K562 (cell line): ENCODE data around the gene CTNNA3. TPM values are rescaled to one million over a fixed set of nuclear protein-coding genes. Genes with fewer than 3 reads are reported as not detected.

Source experiments
- ATAC-seq: fragments of 200-7000 bp; cut with Tn5 transposase; 3 replicates; pipeline ENCODE4 v1.9.1; 2020; ENCODE audit warnings: moderate library complexity
- BruUV-seq: library from RNA; stranded (reverse); fragments of 400-500 nt; replicated peaks from 2 replicates; lab custom pipeline; 2021; lab: Mats Ljungman, UMichigan
- CTCF ChIA-PET: fragments of 300-600 bp; formaldehyde crosslinking; extraction: SDS; loops from one replicate; lab custom pipeline; 2021; ENCODE audit warnings: low intra/inter-chr PET ratio; lab: Yijun Ruan, JAX
- POLR2A ChIA-PET: fragments of 300-600, 350-650 bp; sonication (Branson Sonifier 250); formaldehyde crosslinking; extraction: SDS; loops from one replicate; lab custom pipeline; 2021; ENCODE audit warnings: antibody characterized with exemption, inconsistent platforms; lab: Yijun Ruan, JAX
- DNase-seq, 4 experiments: peaks; one replicate each; pipeline versions ENCODE4 v3.0.0 to v3.0.0-alpha.2; 2011 to 2018; ENCODE audit warnings: low spot score in 3 of 4, mixed read lengths in 3 of 4; ENCODE audit errors: extremely low read depth in 1 of 4
- FAIRE-seq: peaks from 2 replicates; lab custom pipeline; 2011; peaks lifted over from hg19 to GRCh38; lab: Jason Lieb, UNC
- H2AFZ ChIP-seq: 2 replicates; pipeline ENCODE4 v1.6.0; 2011; ENCODE audit warnings: low read depth, low read length, control low read depth, inconsistent platforms
- H3K27ac ChIP-seq: fragments of 200-600 bp; 3 replicates; pipeline ENCODE4 v1.8.0; 2011; ENCODE audit warnings: low read depth, mild to moderate bottlenecking, control low read depth, inconsistent platforms, low read length, moderate library complexity, mixed read lengths; ENCODE audit errors: extremely low read depth
- H3K27me3 ChIP-seq, 2 experiments: fragments of 300-600 bp in 1 of 2; 2 replicates in 1 of 2; 3 replicates in 1 of 2; pipeline versions ENCODE4 v1.6.0 to v1.8.0; 2011; ENCODE audit warnings: inconsistent platforms in 2 of 2, low read length in 2 of 2, mild to moderate bottlenecking in 1 of 2, mixed read lengths in 1 of 2, moderate library complexity in 1 of 2; ENCODE audit not compliant: control insufficient read depth in 2 of 2, insufficient read depth in 2 of 2
- H3K36me3 ChIP-seq: fragments of 300-600 bp; 3 replicates; pipeline ENCODE4 v1.8.0; 2011; ENCODE audit warnings: mild to moderate bottlenecking, low read length, inconsistent platforms; ENCODE audit not compliant: control insufficient read depth, insufficient read depth
- H3K4me1 ChIP-seq, 2 experiments: fragments of 200-600 bp in 1 of 2; replicated peaks in 1 of 2; 2 replicates in 1 of 2; 3 replicates in 1 of 2; pipeline versions ENCODE4 v1.5.1 to v1.8.0; 2011; ENCODE audit warnings: inconsistent platforms in 2 of 2, low read length in 2 of 2, mild to moderate bottlenecking in 1 of 2, mixed read lengths in 1 of 2, moderate library complexity in 1 of 2; ENCODE audit not compliant: control insufficient read depth in 2 of 2, insufficient read depth in 2 of 2
- H3K4me2 ChIP-seq: 2 replicates; pipeline ENCODE4 v1.6.1; 2011; ENCODE audit warnings: low read length, control low read depth, inconsistent platforms, mixed read lengths; ENCODE audit not compliant: insufficient read depth
- H3K4me3 ChIP-seq: fragments of 200-600 bp; sonication (generic), shearing (Covaris generic); 2 replicates; pipeline ENCODE4 v1.5.1; 2016; ENCODE audit warnings: control low read depth, inconsistent platforms
- H3K79me2 ChIP-seq: fragments of 200-600 bp; 3 replicates; pipeline ENCODE4 v1.8.0; 2011; ENCODE audit warnings: low read length, inconsistent platforms; ENCODE audit not compliant: control insufficient read depth, insufficient read depth
- H3K9ac ChIP-seq, 2 experiments: 2 replicates each; pipeline versions ENCODE4 v1.6.0 to v1.6.1; 2011; ENCODE audit warnings: low read depth in 2 of 2, low read length in 2 of 2, control low read depth in 1 of 2, inconsistent platforms in 1 of 2, mild to moderate bottlenecking in 1 of 2, mixed read lengths in 1 of 2; ENCODE audit not compliant: insufficient read depth in 1 of 2
- H3K9me1 ChIP-seq: one replicate; pipeline ENCODE4 v1.6.0; 2011; ENCODE audit warnings: inconsistent platforms, mild to moderate bottlenecking, low read length, moderate library complexity; ENCODE audit not compliant: control insufficient read depth, insufficient read depth
- H3K9me3 ChIP-seq: replicated peaks from 2 replicates; pipeline ENCODE4 v1.5.1; 2011; ENCODE audit warnings: low read depth, low read length, inconsistent platforms; ENCODE audit not compliant: control insufficient read depth, insufficient read depth
- H4K20me1 ChIP-seq: replicated peaks from 2 replicates; pipeline ENCODE4 v1.6.1; 2011; ENCODE audit warnings: low read length, inconsistent platforms, mixed read lengths; ENCODE audit not compliant: control insufficient read depth, insufficient read depth
- ARID2 ChIP-seq: fragments of 450-650 bp; IDR thresholded peaks from 2 replicates; pipeline ENCODE4 v1.6.1; 2017; ENCODE audit warnings: antibody characterized with exemption, mild to moderate bottlenecking
- BRD9 ChIP-seq: fragments of 450-650 bp; IDR thresholded peaks from 2 replicates; pipeline ENCODE4 v1.6.1; 2018; ENCODE audit warnings: low read depth; ENCODE audit not compliant: partially characterized antibody
- CC2D1A ChIP-seq: fragments of 450-650 bp; IDR thresholded peaks from 2 replicates; pipeline ENCODE4 v1.6.1; 2017; ENCODE audit warnings: mild to moderate bottlenecking
- CHCHD3 ChIP-seq: fragments of 250-450 bp; sonication (Bioruptor Pico); IDR thresholded peaks from 2 replicates; pipeline ENCODE4 v2.1.2; 2022; ENCODE audit warnings: mild to moderate bottlenecking
- FIP1L1 ChIP-seq: fragments of 200-400 bp; formaldehyde crosslinking; IDR thresholded peaks from 2 replicates; pipeline ENCODE4 v1.6.1; 2018; ENCODE audit warnings: mild to moderate bottlenecking, low read depth, low read length; ENCODE audit not compliant: poor library complexity, severe bottlenecking
- HSF4 ChIP-seq: fragments of 250-450 bp; sonication (Bioruptor Pico); IDR thresholded peaks from 2 replicates; pipeline ENCODE4 v2.1.2; 2022; ENCODE audit warnings: mild to moderate bottlenecking, moderate library complexity, borderline replicate concordance
- KDM4B ChIP-seq, 2 experiments: fragments of 450-650 bp in 1 of 2; sonication (generic) in 1 of 2; IDR thresholded peaks; 2 replicates each; pipeline ENCODE4 v1.6.1; 2016 to 2017; ENCODE audit warnings: borderline replicate concordance in 2 of 2, antibody characterized with exemption in 1 of 2, low read depth in 1 of 2, mild to moderate bottlenecking in 1 of 2
- MCM2 ChIP-seq: fragments of 450-650 bp; IDR thresholded peaks from 2 replicates; pipeline ENCODE4 v1.6.1; 2017; ENCODE audit warnings: low read depth, mild to moderate bottlenecking
- MTA1 ChIP-seq: fragments of 450-650 bp; IDR thresholded peaks from 2 replicates; pipeline ENCODE4 v1.6.1; 2017; ENCODE audit warnings: borderline replicate concordance
- POLR2AphosphoS2 ChIP-seq: IDR thresholded peaks from 2 replicates; pipeline ENCODE4 v1.6.1; 2012; ENCODE audit warnings: low read length, improper control_type of control experiment
- TAF9B ChIP-seq: fragments of 450-650 bp; IDR thresholded peaks from 2 replicates; pipeline ENCODE4 v1.6.1; 2018; ENCODE audit warnings: mild to moderate bottlenecking; ENCODE audit not compliant: partially characterized antibody
- U2AF2 ChIP-seq: fragments of 200-400 bp; formaldehyde crosslinking; optimal IDR thresholded peaks from 2 replicates; pipeline ENCODE3; 2017; ENCODE audit warnings: low read depth, mild to moderate bottlenecking, low read length
- XRCC5 ChIP-seq: fragments of 200-400 bp; formaldehyde crosslinking; IDR thresholded peaks from 2 replicates; pipeline ENCODE4 v1.6.1; 2017; ENCODE audit warnings: low read depth, mild to moderate bottlenecking, low read length
- ZBTB34 ChIP-seq: fragments of 250-450 bp; sonication (Bioruptor Pico); IDR thresholded peaks from 2 replicates; pipeline ENCODE4 v1.8.0; 2021; ENCODE audit warnings: mild to moderate bottlenecking, moderate library complexity
- ZNF41 ChIP-seq: fragments of 250-450 bp; sonication (Bioruptor Pico); conservative IDR thresholded peaks from 2 replicates; pipeline ENCODE4 v1.4.0; 2020; ENCODE audit warnings: mild to moderate bottlenecking
- ZNF445 ChIP-seq: fragments of 250-450 bp; sonication (Bioruptor Pico); IDR thresholded peaks from 2 replicates; pipeline ENCODE4 v1.4.0; 2020; ENCODE audit warnings: low read depth, mild to moderate bottlenecking, moderate library complexity
- ZNF668 ChIP-seq: fragments of 250-450 bp; sonication (Bioruptor Pico); IDR thresholded peaks from 2 replicates; pipeline ENCODE4 v1.8.0; 2022; ENCODE audit warnings: mild to moderate bottlenecking, inconsistent platforms
- ZNF785 ChIP-seq: fragments of 250-450 bp; sonication (Bioruptor Pico); IDR thresholded peaks from 2 replicates; pipeline ENCODE4 v1.4.0; 2020; ENCODE audit warnings: mild to moderate bottlenecking
- WGBS: fragments of 100-300 bp; shearing (Covaris generic); methylation state at CpG from one replicate; pipeline ENCODE4 v1.1.6; 2016; ENCODE audit warnings: low coverage, mixed read lengths; ENCODE audit not compliant: insufficient coverage; ENCODE audit errors: missing lambda C conversion rate; 5-methylcytosine and 5-hydroxymethylcytosine counted together
- in situ Hi-C: fragments of 300-500 bp; cut with MboI; formaldehyde crosslinking; loops from 4 replicates; pipeline ENCODE4 v1.15.0; 2018; ENCODE audit warnings: inconsistent platforms, mixed read lengths
- intact Hi-C: fragments of 100-400 bp; cut with micrococcal nuclease; formaldehyde crosslinking; loops from 2 replicates; pipeline ENCODE4 v1.14.2; 2022
- polyA plus RNA-seq, 8 experiments: library from polyadenylated mRNA; depleted of rRNA in 4 of 8; stranded (reverse) in 5 of 8; unstranded in 3 of 8; fragments of >200 nt; fragmentation: Nextera tagmentation in 2 of 8; fragmentation: Illumina TruSeq in 1 of 8; extraction: Ambion mirVana in 2 of 8; extraction: Trizol in 1 of 8; gene quantifications; 2 replicates each; pipeline versions ENCODE4 v1.2.1 to v1.2.3, GENCODE V29; 2011 to 2014; ENCODE audit warnings: inconsistent platforms in 1 of 8, missing spikeins in 1 of 8
- total RNA-seq, 7 experiments: library from RNA; depleted of rRNA in 6 of 7; stranded (reverse); fragments of >200 nt in 6 of 7; fragmentation: Illumina TruSeq in 2 of 7; extraction: Trizol in 2 of 7; gene quantifications; 2 replicates each; pipeline versions ENCODE4 v1.2.1 to v1.2.3, GENCODE V29; 2011 to 2021; ENCODE audit warnings: low replicate concordance in 1 of 7
- TF ChIP-seq, protein P1 (sequence below): IDR thresholded peaks from 2 replicates; pipeline ENCODE4 v1.6.1; 2011; ENCODE audit not compliant: insufficient read length; ENCODE audit errors: extremely low read depth

CTNNA3 gene
- total and polyA plus RNA-seq, 9 of the 15 experiments (the other 6 are each of a cell fraction or from before 2014, with no cell fraction given), result 0.04 TPM; not detected in 8

- intact Hi-C loops (no loop called here), in situ Hi-C loops (no loop called here)
- Histone ChIP-seq H2AFZ (no peak overlapping the region), H3K4me3 (no peak overlapping the region), H3K9ac (no peak overlapping the region), H4K20me1 (no peaks in the 10 kb centered on the region), H3K9me3 (no peaks in the 10 kb centered on the region), H3K4me1 (no peaks in the 10 kb centered on the region), H3K27me3 (no peaks in the 10 kb centered on the region), H3K4me2 (no peak overlapping the region), H3K79me2 (no peaks in the 10 kb centered on the region), H3K36me3 (no peaks in the 10 kb centered on the region), H3K27ac (no peak overlapping the region), H3K9me1 (no peaks in the 10 kb centered on the region)
- BruUV-seq, result no TSS peak
- DNase-seq (no peak), ATAC-seq (no peak), FAIRE-seq (no peak)
- 5% methylated on average over 3 of the region's 3 CpGs for WGBS
- ChIA-PET CTCF (no interaction called here), POLR2A (no interaction called here)
- TF ChIP-seq MCM2 (no peak), POLR2AphosphoS2 (no peak), ZBTB34 (CRISPR knock-in tag) (no peak), CHCHD3 (CRISPR knock-in tag) (no peak), FIP1L1 (no peak), ZNF445 (no peak), ARID2 (no peak), U2AF2 (no peak), MTA1 (no peak), XRCC5 (no peak), BRD9 (no peak), ZNF785 (CRISPR knock-in tag) (no peak), HSF4 (CRISPR knock-in tag) (no peak), TAF9B (no peak), KDM4B (IDR thresholded peaks at IDR 0.05; ENCODE audit: borderline replicate concordance in 2 of 2, low read depth in 1 of 2) (no peak), ZNF668 (no peak), ZNF41 (CRISPR knock-in tag) (no peak), CC2D1A (no peak)
- TF ChIP-seq, protein P1, sequence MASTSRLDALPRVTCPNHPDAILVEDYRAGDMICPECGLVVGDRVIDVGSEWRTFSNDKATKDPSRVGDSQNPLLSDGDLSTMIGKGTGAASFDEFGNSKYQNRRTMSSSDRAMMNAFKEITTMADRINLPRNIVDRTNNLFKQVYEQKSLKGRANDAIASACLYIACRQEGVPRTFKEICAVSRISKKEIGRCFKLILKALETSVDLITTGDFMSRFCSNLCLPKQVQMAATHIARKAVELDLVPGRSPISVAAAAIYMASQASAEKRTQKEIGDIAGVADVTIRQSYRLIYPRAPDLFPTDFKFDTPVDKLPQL, result no peak
Measured at GRCh38 chr10:66755474-66755873, 940.5 kb downstream of the CTNNA3 start.
